HEK293T (cell line): ENCODE data around the gene MITF.

Experiments
- ARNT ChIP-seq: fragments of 450-650 bp; IDR thresholded peaks from 2 replicates; pipeline ENCODE4 v1.6.1; 2017; ENCODE audit warnings: mild to moderate bottlenecking
- BHLHE40 ChIP-seq: fragments of 450-650 bp; IDR thresholded peaks from 2 replicates; pipeline ENCODE4 v1.6.1; 2016; ENCODE audit warnings: mild to moderate bottlenecking, moderate library complexity, borderline replicate concordance
- CTBP1 ChIP-seq: fragments of 450-650 bp; IDR thresholded peaks from 2 replicates; pipeline ENCODE4 v1.6.1; 2016; ENCODE audit warnings: borderline replicate concordance
- FOXK2 ChIP-seq: fragments of 450-650 bp; IDR thresholded peaks from 2 replicates; pipeline ENCODE4 v1.6.1; 2016; ENCODE audit warnings: mild to moderate bottlenecking
- L3MBTL2 ChIP-seq: fragments of 450-650 bp; conservative IDR thresholded peaks from 2 replicates; pipeline ENCODE4 v1.6.1; 2016; ENCODE audit warnings: mild to moderate bottlenecking
- SP1 ChIP-seq: fragments of 450-650 bp; IDR thresholded peaks from 2 replicates; pipeline ENCODE4 v1.6.1; 2017

DNA sequence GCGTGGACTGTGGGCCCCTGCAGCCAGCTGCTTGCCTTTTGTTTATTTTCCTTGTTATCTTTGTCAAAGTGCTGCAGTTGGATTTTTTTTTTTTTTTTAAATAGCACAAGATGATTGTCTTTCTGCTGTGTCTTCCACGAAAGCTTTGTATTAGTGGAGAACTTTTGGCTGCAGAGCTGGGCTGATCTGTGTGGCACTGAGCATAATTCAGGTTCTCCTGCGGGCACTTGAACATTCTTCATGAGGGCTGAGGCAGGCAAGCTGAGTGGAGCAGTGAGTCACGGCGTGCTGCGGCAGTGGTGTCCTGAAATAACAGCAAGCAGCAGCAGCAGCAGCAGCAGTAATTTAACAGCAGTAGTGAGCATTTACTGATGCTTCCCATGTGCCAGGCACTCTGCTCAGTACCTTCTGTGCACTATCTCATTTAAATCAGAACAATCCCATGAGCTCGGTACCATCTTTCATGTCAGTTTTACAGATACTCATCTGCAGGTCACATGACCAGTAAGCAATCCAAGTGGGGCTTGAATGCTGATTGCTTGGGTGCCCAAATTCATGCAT, 45.8 kb downstream of the MITF start:
- TF ChIP-seq SP1 (no peak), L3MBTL2 (no peak), ARNT (no peak), CTBP1 (no peak), BHLHE40 (no peak), FOXK2 (no peak)
